NCI-H187 treated with DMSO at 0.1 percent for 48 hours (cell line): ENCODE data around the gene CHRDL1.
A peak's percentile ranks its signal among the peaks of the same experiment; 100 is the strongest.

Source experiments
- DNase-seq: peaks from one replicate; lab custom pipeline; 2025; lab: John Stamatoyannopoulos, UW

CHRDL1 gene

DNA sequence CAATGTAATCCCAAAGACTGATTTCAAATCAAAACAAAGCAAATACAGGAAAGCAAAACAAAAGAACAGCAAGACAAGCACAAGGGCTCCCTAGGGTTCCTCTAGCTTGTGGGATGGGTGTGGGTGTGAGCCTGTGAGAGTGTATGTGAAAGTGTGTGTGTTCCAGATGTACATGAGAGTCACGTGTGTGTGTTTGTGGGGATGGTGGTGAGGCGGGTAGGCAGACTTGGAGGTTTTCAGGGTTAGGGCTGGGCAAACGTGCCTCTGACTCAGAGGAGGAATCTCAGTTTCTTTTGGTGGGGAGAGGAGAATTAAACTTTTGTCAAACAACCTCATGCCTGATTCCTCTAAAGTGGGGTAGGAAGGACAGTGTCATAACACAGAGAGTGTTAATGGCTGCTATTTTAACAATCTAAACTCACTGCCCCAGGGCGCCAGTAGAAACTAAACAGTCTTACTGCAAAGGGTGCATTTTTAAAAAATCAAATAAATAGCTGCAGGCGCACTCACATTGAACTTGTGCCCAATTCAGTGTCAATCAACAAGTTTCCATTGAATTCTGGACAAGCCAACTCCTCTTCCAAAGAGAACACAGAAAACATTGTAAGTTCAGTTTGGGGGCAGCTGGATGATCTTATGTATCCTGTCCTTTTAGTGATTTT lies 51.8 kb downstream of the CHRDL1 start:
- DNase-seq = no peak

- no peak for DNase-seq
These were observed 54.3 kb downstream of the CHRDL1 start for GRCh38 chrX:110741213-110741796.

GRCh38 chrX:110734894-110735541 lies 60.6 kb downstream of the CHRDL1 start:
- DNase-seq = no peak

- no peak for DNase-seq
These were observed 61.3 kb downstream of the CHRDL1 start for GRCh38 chrX:110734271-110734670.

DNA sequence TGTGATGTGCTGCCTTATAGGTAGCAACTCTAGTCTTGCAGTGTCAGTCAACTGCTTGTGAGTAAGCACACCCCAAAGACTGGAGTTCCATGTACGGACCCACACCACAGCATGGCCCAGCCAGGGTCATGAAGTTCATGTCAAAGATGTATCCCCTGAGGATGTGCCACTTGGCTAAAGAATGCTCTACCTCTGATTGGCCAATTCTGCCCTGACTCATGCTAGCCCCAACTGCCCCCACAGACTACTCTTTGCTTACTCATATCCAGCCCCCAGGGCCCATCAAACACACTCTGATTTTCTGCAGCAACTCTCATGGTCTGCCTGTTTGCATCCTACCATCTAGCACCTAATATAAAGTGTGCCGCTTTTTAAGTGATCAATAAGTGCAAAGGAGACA lies 62.5 kb downstream of the CHRDL1 start:
- DNase-seq = no peak

GRCh38 chrX:110732266-110732665 lies 63.4 kb downstream of the CHRDL1 start:
- no peak for DNase-seq

DNA sequence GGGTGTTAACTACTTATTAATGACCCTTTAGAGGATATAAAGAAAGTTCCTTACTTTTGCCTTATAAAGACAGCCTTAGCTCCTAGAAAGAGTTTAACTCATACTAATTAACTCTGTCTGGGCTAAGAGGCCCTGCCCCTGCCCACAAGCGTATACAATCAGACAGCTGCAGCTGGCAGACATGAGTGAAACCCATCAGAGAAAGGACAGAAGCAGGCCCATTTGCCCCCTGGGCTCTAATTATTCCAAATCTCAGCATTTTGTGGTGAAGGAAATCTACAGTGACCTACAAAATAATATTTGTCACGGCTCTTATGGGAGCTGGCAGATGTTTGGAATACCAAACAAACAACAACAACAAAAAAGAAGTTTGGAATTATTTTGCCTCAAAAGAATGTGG lies 71.8 kb downstream of the CHRDL1 start:
- DNase-seq = no peak

DNA sequence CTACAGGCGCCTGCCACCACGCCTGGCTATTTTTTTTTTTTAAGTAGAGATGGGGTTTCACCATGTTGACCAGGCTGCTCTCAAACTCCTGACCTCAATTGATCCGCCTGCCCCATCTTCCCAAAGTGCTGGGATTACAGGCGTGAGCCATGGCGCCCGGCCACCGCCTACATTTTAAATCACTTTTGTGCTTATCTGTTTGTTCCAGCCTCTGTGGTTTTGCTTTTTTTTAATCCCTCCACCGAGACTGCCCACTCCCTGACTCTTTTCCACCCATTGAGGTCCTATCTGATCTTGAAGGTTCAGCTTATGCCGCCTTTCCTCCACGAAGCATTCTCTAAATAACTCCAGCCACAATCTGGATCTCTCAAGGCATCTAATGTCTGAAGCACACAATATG lies 73.5 kb downstream of the CHRDL1 start:
- DNase-seq = no peak

DNA sequence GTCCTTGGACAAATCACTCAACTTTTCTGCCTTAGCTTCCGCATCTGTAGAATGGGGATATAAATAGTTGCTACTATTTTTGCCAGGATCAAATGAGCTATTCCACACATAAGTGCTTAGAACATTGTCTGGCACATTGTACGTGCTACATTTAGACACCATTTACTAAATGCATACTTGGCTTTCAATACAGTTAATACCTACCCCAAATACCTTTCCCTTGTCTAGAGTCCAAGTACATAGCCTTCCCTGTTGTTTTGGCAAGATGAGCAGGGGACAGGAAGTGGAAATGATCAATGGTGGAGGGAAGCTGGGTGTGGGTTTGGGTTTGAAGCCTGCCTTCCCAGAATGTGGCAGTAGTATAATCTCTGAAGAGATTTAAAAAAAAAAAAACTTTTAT lies 82.0 kb downstream of the CHRDL1 start:
- no peak for DNase-seq

DNA sequence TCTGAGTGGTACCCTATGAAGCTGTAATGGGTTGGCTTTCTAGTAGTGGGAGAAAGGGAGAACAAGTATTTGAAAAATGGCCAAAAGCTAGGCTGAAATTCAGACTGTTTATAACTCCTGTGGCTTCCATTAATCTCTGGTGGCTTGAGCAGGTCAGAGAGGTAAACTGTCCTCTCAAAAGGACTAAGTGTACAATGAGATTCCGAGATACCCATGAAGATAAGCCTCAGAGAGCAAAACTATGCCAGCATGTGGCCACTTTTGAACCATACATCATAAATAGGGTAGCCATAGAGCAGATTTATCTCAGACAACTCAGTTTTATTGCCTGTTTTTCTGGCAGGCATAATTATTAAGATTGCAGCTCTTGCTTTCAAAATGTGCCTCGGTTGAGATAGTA lies 89.2 kb downstream of the CHRDL1 start:
- no peak for DNase-seq

DNA sequence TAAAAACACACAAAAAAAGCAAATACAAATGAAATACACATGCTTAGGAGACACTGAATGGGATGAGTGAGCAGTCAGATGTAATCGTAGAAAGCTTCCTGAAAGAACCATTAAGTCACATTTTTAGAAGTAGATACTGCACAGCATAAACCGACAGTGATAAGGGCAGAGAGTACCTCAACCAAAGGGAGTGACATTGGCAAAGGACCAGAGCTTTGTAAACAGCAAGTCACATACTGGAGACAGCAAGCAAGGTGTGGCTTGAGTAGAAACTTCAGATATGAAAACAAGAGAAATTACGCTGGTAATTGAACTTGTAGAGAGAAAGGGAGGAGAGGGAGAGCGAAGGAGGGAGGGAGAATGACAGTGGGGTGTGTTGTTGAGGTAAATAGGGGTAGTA lies 92.0 kb downstream of the CHRDL1 start:
- no peak for DNase-seq

DNA sequence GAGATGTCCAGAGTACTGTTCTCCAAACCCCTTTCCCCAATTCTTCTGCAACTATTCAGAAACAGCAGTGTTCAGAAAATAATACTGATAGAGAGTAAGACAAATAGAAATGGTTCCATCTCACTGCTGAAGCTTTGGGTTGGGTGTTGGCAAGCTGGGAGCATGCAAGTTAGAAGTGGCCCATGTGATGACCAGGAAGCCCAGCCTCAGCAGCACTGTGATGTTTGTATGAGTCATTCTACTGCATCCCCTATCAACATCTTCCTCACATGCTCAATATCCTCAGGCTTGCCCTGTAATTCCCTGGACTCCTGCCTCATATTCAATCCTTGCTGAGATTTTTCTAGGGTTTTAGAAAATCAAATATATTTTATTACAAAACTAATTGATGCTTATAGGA lies 96.5 kb downstream of the CHRDL1 start:
- DNase-seq = no peak

GRCh38 chrX:110698696-110699095 lies 96.9 kb downstream of the CHRDL1 start:
- no peak for DNase-seq

GRCh38 chrX:110692866-110693265 lies 102.8 kb downstream of the CHRDL1 start:
- no peak for DNase-seq

- no peak for DNase-seq
These were observed 104.2 kb downstream of the CHRDL1 start for GRCh38 chrX:110691446-110691845.

DNA sequence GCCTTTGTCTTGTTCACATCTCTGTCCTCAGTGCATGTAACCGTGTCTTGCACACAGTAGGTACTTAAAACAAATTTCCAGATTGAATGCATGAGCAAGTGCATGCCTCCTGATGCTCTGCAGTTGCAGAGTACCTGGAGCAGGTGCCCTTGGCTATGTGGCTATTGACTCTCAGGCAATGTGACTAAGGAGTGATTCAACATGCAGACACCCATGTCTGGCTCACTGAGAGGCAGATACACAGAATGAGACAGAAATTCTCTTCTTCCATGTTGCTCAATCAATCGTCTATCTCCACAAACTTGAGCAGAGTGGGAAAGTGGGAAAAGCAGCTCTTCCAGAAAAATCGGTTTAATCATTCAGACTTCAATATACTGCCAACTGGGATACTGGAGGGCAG lies 111.0 kb downstream of the CHRDL1 start:
- DNase-seq = no peak

- no peak for DNase-seq
These were observed 111.7 kb downstream of the CHRDL1 start for GRCh38 chrX:110683925-110684324.

GRCh38 chrX:110678591-110678990 lies 117.0 kb downstream of the CHRDL1 start:
- DNase-seq = no peak

- peak; percentile 33 for DNase-seq
These were observed 119.7 kb downstream of the CHRDL1 start for GRCh38 chrX:110675886-110676285.

GRCh38 chrX:110671068-110671803 lies 124.4 kb downstream of the CHRDL1 start:
- DNase-seq = no peak

GRCh38 chrX:110669572-110669971 lies 126.0 kb downstream of the CHRDL1 start:
- no peak for DNase-seq

GRCh38 chrX:110667706-110668105 lies 127.9 kb downstream of the CHRDL1 start:
- DNase-seq = no peak
